ENCODE measurements around the gene CTNNBL1.
A peak's percentile ranks its signal among the peaks of the same experiment; 100 is the strongest.
"Not testable (repeated sequence)": the region's sequence is repeated elsewhere in the genome, so short reads cannot be mapped to it uniquely, and the experiment has no call there.

The CTNNBL1 gene

DNA sequence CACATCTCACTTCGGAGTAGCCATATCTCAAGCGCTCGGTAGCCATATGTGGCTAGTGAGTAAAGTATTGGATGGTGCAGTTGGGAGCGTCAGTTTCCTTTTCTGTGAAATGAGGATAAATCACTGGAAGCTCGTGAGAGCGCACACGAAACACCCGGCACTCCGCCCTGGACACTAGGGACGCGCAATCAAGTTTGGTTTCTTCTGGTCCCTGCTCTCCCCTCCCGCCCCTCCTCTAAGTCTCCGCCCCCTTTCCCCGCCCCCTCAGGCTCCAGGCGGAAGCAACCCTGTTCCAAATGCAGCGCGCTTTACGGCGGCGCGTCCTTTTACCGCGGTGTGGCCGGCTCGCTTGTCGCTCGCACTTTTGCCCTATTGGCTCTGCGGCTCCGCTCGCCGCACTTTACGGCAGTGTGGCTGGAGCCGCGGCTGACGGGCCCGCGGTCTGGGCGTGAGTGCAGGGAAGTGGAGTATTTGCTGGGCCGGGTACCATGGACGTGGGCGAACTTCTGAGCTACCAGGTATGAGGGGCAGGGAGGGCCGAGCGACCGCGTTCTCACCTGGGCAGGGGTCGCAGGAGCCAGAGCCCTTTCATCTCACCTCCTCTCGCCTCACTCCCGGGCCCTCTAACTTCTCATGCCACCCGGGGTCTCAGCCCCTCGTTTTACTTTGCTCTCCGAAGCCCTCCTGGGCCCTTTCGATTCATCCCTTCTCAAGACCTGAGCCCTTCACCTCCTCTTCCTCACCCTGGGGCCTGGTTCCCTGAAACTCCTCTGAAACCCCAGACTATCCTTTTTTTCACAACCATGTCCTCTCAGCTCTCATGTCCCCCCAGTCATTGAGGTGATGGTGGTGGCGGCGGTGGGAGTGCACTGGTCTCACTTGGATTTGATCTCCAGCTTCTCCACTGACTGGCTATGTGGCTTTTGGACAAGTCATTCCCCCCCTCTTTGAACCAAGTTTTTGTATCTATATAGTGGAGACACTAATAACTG is at the start of gene CTNNBL1:
TSS of gene CTNNBL1 (plus strand) at position 396 of the 992 bp plus-strand sequence. CDS start at position 489, 93 bp downstream.
- DNase-seq (ENCODE audit: extremely low spot score, insufficient read length, low read depth): peak; percentile 84
- FAIRE-seq: peak; percentile 90

- no peak for DNase-seq (ENCODE audit: extremely low spot score, insufficient read length, low read depth)
- no peak for FAIRE-seq
Measured at GRCh38 chr20:37644605-37645004, 49.2 kb upstream of the CTNNBL1 start.

DNA sequence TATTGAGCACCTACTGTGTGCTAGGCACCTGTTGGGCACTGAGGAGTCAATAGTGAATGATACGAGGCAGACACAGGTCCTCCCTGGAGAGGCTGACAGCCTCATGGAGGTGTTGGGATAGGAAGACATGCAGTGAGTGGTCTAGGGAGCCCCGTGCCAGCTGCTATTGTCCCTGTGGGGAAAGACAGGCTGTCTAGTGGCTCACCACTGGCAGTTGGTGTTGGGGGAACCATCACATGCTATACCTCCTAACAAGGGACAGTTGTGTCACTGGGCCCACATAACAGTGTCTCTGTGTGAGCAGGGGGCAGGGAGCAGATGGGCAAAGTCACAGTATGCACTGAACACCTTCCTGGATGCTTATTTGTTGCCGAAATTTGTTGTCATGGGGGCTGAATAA is 45.9 kb upstream of the CTNNBL1 start:
- no peak for FAIRE-seq
- no peak for DNase-seq (ENCODE audit: extremely low spot score, insufficient read length, low read depth)

DNA sequence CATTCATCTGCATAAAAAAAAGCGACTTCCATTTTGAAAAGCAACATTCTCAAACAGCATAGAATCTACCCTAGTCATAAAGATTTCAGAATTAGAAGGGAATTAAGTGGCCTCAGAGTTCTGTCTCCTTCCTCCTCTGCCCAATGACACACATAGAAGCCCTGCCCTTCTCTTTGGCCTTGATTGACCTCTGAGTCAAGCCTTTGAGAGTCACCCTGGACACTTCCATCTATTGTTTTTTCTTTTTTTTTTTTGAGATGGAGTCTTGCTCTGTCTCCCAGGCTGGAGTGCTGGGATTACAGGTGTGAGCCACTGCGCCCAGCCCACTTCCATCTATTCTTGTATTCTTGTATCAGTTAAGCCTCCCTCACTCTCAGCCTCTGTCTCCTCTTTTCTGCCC is 44.8 kb upstream of the CTNNBL1 start:
- FAIRE-seq (no peak), DNase-seq (ENCODE audit: extremely low spot score, insufficient read length, low read depth) (no peak)

GRCh38 chr20:37649676-37650370 is 44.0 kb upstream of the CTNNBL1 start:
- DNase-seq (ENCODE audit: extremely low spot score, insufficient read length, low read depth): no peak
- FAIRE-seq: no peak

DNA sequence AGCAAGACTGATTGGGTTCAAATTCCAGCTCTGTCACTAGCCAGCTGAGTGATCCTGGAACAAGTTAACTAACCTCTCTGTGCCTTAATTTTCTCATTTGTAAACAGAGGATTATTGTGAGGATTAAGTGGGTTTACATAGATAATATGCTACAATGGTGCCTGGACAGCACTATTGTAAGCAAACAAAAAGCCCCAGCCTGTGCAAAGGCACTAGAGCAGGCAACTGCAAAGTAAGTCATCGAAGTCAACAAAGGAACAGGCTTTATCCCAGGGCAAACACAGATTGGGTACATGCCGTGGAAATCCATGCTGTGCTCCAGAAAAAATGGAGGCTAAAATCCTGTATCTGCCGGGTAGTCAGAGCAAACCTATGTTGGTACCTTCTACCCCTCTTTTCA is 43.2 kb upstream of the CTNNBL1 start:
- FAIRE-seq: no peak
- DNase-seq (ENCODE audit: extremely low spot score, insufficient read length, low read depth): no peak

- DNase-seq (ENCODE audit: extremely low spot score, insufficient read length, low read depth) (peak; percentile 22), FAIRE-seq (peak; percentile 60)
Measured at GRCh38 chr20:37651932-37652331, 41.9 kb upstream of the CTNNBL1 start.

DNA sequence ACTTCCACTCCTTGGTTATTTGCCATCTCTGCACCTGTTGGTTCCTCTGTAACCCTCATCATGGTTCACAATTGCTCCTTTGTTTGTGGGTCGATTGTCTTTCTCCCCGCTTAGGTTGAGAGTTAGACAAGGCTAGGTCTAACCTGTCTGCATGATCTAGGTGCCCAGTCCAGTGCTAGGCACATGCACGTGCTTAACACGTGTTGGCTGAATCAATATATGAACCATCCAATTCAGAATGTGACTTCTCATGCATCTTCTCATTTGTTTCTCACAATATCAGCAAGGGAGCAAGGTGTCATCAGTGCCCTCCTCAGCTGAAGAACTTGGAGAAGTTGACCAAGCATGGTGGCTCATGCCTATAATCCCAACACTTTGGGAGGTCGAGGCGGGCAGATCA is 36.9 kb upstream of the CTNNBL1 start:
- FAIRE-seq (no peak), DNase-seq (ENCODE audit: extremely low spot score, insufficient read length, low read depth) (no peak)

- DNase-seq (ENCODE audit: extremely low spot score, insufficient read length, low read depth): no peak
- FAIRE-seq: no peak
Measured at GRCh38 chr20:37657924-37658804, 35.7 kb upstream of the CTNNBL1 start.

DNA sequence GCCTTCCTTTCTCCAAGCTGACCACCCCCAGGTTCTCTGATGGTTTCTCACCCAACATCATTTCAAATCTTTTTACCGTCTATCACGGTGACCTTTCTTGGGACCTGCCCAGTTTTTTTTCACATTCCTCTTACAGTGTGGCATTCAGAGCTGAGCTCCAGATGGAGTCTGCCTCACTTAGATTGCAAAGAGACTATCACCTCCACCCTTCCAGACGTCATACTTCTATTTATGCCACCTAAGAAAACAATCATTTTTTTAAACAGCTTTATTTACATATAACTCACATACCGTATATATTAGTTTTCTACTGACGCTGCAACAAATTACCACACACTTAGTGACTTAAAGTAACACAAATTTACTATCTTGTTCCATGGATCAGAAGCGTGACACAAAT is 32.3 kb upstream of the CTNNBL1 start:
- no peak for FAIRE-seq
- no peak for DNase-seq (ENCODE audit: extremely low spot score, insufficient read length, low read depth)

DNA sequence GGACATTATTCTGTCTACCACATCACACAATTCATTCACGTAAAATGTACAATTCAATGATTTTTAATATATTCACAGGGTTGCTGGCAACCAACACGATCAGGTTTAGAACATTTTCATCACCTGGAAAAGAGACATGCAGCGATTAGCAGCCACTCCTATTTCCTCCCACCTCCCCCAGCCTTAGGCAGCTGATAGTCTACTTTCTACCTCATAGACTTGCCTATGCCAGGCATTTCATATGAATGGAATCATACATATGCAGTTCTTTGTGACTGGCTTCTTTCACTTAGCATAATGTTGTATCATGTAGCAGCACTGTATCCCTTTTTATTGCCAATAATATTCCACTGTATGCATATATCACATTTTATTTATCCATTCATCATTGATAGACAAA is 31.5 kb upstream of the CTNNBL1 start:
- DNase-seq (ENCODE audit: extremely low spot score, insufficient read length, low read depth): no peak
- no peak for FAIRE-seq

DNA sequence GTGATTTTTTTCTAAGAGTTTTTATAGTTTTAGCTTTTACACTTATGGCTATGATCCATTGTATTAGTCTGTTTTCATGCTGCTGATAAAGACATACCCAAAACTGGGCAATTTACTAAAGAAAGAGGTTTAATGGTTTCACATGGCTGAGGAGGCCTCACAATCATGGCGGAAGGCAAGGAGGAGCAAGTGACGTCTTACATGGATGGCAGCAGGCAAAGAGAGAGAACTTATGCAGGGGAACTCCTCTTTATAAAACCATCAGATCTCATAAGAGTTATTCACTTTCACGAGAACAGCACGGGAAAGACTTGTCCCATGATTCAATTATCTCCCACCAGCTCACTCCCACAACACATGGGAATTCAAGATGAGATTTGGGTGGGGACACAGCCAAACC is 29.2 kb upstream of the CTNNBL1 start:
- DNase-seq (ENCODE audit: extremely low spot score, insufficient read length, low read depth); FAIRE-seq: not testable (repeated sequence)

DNA sequence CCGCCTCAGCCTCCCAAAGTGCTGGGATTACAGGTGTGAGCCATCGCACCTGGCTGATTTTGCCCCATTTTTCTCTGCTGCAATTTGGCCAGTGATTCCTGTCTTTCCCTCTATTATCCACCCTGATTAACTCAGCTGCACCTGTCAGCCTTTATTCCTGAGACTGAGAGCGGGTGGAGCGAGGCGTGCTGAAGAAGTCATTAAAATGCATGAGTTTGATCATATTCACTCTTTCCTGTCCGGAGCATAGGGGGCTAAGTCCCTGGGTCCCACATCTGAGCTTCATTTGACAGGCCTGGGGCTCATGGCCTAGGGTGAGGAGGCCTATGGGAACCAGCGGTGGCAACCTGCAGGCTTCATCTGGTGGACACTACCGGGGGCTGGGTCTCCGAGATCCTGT is 25.7 kb upstream of the CTNNBL1 start:
- FAIRE-seq: no peak
- no peak for DNase-seq (ENCODE audit: extremely low spot score, insufficient read length, low read depth)

DNA sequence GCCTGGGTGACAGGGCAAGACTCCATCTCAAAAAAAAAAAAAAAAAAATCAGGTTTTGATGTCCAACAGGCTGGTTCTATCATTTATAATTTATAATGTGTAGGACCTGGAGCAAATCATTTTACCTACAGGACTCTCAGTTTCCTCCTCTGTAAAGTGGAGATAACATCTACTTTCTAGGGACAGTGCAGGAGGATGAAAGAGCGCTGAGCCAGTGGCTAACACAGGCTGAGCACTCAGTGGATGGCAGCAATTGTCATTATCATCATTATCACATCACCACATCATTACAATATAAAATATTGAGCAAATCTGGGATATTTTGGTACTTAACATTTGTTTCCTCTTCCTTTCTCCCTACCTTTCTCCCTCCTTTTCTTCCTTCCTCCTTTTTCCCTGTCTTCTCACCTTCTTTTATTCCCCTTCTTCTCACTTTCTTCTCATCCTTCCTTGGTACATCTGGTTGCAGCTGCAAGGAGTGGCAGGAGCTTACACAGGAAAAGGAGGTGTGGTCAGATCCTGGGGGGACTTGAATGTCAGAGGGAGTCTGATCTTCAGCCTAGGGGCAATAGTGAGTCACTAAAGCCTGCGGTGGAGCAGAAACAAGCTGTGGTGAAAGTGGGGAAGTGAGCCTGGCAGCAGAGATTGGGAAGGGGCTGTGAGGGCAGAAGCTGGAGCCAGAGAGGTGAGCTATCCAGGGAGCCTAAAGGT is 24.6 kb upstream of the CTNNBL1 start:
- FAIRE-seq (no peak), DNase-seq (ENCODE audit: extremely low spot score, insufficient read length, low read depth) (no peak)

- DNase-seq (ENCODE audit: extremely low spot score, insufficient read length, low read depth) (no peak), FAIRE-seq (no peak)
Measured at GRCh38 chr20:37669773-37670236, 24.0 kb upstream of the CTNNBL1 start.

- FAIRE-seq: no peak
- DNase-seq (ENCODE audit: extremely low spot score, insufficient read length, low read depth): no peak
Measured at GRCh38 chr20:37670351-37670791, 23.5 kb upstream of the CTNNBL1 start.

- FAIRE-seq: no peak
- DNase-seq (ENCODE audit: extremely low spot score, insufficient read length, low read depth): no peak
Measured at GRCh38 chr20:37672143-37672542, 21.7 kb upstream of the CTNNBL1 start.

DNA sequence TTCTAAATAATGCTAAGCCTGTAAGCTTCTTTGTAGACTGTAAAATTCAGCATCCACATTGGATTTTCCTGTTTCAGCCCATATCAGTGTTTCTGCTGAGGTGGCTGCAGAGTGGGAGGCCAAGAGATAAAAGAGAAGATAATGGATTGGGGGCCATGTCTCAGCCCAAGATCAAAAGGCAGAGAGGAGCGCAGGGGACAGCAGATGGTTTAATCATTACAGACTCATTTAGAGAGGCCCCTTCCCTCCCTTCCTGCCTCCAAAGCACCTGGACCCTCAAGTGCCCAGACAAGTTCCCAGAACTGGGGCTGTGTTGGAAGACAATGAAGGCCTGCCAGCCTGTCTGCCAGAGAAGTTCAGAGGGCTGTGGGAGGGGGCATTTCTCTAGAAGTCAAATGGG is 20.4 kb upstream of the CTNNBL1 start:
- FAIRE-seq (no peak), DNase-seq (ENCODE audit: extremely low spot score, insufficient read length, low read depth) (no peak)

- no peak for FAIRE-seq
Measured at GRCh38 chr20:37676440-37676839, 17.4 kb upstream of the CTNNBL1 start.

More at GRCh38 chr20:37676440-37676839, 17.4 kb upstream of the CTNNBL1 start:
- no peak for DNase-seq (ENCODE audit: extremely low spot score, insufficient read length, low read depth)

All from GM18507 (cell line).